Inferior parietal cortex (tissue), 1 donor: ENCODE results near the gene TGFB1I1.
"Not testable (repeated sequence)": the region's sequence is repeated elsewhere in the genome, so short reads cannot be mapped to it uniquely, and the experiment has no call there.

Source experiments
- DNase-seq: peaks from one replicate; pipeline ENCODE4 v3.0.0-alpha.2; 2016; ENCODE audit errors: extremely low spot score

TGFB1I1 gene

DNA sequence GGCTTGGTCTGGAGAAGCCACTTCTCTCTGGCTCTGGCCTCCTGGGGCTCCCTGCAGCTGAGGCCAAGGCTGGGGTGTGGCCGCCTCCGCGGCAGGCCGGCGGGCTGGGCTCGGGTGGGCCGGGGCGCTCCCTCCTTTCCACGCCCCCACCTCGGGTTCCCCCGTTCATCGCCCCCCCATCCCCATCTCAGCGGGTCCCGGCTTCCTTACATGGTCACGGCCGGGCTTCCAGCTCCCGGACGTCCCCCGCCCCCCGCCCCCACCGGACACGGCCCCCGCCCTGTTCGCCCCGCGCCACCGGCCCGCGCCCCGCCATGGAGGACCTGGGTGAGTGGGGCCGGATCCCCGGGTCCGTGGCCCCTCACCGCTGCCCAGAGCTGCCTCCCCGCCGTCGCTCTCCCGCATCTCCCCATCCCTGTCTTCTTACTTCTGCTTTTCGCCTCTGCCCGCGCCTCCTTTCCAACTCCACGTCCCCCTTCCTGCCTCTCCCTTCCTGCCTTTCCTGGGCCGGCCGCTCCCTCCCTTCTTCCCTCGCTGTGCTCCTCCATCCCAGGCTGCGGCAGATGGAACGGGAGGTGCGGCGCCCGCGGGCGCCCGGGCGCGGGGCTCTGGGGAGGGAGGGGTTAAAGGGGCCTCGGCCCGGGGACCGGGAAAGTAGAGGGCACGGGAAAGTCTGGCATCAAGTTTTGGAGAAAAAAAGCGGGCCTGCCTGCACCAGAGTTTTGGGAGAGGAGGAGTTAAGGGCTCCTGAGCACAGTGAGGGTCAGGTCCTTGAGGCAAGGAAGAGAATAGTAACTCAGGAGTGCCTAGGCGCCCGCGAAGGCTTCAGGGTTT lies at the start of gene TGFB1I1:
Gene TGFB1I1 (plus strand): TSS at position 278 of the 834 bp plus-strand sequence. CDS start 37 bp downstream, at position 315.
- DNase-seq = no peak

DNA sequence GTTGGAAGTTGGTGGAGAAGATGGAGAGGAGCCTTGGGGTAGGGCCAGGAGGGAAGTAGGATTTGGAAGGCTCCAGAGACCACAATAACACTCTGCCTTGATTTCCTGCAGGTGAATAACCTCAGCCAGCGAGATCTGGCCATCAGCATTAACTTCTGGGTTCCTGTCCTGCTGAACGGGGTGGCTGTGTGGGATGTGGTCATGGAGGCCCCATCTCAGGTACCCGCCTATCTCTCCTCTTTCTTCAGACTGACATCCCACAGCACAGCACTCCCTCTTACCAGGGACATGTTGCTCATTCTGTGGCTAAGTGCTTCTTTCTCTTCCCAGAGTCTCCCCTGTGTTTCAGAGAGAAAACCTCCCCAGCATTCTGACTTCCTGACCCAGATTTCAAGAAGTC lies 48.7 kb upstream of the TGFB1I1 start:
- DNase-seq = no peak

DNA sequence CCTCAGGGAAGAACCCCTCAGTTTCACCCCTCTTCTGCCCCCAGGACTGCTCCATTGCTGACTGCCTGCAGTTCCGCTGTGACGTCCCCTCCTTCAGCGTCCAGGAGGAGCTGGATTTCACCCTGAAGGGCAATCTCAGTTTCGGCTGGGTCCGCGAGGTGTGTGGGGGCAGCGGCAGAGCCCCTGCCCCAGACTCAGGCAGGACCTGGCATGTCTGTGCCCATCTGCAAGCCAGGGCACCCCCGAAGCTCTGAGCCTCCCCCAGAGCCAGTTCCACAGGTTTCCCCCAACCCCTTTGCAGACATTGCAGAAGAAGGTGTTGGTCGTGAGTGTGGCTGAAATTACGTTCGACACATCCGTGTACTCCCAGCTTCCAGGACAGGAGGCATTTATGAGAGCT lies 48.2 kb upstream of the TGFB1I1 start:
- no peak for DNase-seq

DNA sequence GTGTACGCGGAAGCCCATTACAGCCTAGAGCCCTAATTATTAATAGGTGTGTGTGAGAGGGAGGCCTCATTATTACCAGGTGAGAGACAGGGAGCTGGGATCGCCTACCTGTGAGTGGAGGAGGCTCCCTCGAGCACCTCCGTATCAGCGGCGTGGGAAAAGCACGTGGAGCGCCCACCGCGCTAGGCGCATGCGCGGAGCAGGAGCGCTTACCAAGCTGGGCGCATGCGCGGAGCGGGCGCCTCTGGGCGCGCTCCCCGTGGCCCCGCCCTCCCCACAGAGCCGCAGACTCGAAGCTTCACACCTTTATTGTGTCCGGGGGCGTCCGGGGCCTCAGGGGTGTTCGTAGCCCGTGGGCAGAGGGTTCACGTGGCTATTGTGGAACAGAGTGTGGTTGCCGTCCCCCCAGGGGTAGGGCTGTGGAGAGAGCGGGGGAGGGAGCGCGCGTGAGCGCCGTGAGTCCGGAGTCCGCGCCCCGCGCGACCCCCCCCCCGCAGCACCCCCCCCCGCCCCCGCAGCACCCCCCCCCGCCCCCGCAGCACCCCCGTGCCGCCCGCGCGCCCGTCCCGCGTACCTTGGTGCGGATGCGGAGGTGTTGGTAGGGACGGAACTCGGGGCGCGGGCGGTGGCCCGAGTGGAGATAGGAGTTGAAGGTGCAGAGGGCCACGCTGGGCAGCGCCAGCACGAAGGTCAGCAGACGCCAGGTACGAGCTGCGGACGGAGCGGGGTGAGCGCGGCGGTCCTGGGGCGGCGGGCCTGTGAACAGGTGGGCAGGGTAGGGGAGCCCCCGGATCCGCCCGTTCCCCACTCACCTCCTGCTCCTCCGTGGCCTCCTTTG lies 44.3 kb upstream of the TGFB1I1 start:
- DNase-seq = peak; percentile 63

DNA sequence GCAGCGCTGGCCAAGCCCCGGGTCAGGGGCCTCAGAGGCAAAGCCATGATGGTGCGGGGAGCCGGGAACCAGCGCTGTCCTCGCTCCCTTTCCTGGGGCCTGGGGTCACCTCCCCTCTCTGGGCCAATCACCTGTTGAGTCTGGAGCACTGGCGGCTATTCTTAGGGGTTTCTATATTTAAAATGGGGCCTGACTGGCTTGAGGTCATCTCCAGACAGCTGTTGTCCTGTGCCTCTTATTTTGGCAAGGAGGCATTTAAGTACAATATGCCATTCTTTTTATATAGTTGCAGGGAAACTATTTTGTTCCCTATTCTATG lies 43.7 kb upstream of the TGFB1I1 start, which contains the start of gene COX6A2:
Gene COX6A2 (minus strand): TSS at position 82 of the 319 bp plus-strand sequence. CDS start 35 bp downstream, at position 47.
- DNase-seq = no peak

DNA sequence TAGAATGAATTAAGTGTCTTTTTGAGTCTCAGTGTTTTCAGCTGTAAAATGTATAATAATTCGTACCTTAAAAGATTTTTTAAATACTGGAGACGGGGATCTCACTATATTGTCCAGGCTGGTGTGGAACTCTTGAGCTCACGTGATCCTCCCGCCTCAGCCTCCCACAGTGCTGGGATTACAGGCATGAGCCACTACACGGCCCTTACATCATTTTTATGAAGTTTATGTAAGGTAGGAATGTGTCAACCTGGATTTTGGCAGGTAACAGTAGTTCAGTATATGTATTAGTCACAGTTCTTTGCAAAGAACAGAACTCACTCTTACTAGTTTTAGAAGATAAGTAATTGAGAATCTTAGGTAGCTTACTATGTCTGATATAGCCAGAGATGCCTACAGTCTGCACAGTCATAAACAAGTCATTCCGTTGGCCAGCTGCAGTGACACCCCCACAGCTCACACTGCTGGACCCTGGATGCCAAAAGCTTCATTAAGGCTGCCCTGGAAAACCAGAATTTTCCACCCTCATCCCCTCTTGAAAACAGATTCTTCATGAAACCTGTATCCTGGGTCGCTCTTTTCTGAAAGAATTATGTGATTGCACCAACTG lies 43.2 kb upstream of the TGFB1I1 start:
- DNase-seq = no peak

DNA sequence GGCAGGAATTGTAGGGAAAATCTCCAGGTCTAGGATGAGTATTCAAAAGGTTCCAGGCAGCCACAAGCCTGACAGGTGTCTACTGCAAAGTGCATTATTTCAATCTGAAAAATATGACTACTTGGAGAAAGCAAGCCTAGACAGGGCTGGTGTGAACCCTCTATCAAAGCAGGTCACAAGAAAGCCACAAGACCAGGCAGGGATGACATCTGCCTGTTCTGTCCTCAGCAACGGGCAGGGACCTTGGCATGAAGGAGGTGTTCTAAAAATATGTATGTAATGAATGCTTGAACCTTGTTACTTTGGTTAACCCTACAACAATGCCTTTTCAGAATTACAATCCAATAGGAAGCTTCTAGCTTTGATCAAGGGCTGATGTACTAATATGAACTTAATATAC lies 42.6 kb upstream of the TGFB1I1 start:
- DNase-seq = no peak

DNA sequence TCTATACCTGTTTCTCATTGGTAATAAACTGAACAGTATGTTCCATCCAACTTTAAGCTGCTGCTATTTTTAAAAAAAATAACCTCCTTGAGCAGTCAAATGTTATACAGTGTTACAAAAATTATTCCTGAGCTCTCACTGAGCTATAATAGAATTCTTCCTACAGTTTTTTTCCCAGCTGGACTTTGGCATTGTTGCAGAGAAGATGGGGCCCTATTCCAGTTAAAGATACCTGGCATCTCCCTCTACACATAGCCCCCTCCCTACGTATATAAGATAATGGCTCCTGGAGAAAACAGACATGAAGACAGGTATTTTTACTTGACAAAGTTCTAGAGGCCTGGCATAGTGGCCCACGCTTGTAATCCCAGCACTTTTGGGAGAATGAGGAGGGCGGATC lies 42.2 kb upstream of the TGFB1I1 start:
- no peak for DNase-seq

DNA sequence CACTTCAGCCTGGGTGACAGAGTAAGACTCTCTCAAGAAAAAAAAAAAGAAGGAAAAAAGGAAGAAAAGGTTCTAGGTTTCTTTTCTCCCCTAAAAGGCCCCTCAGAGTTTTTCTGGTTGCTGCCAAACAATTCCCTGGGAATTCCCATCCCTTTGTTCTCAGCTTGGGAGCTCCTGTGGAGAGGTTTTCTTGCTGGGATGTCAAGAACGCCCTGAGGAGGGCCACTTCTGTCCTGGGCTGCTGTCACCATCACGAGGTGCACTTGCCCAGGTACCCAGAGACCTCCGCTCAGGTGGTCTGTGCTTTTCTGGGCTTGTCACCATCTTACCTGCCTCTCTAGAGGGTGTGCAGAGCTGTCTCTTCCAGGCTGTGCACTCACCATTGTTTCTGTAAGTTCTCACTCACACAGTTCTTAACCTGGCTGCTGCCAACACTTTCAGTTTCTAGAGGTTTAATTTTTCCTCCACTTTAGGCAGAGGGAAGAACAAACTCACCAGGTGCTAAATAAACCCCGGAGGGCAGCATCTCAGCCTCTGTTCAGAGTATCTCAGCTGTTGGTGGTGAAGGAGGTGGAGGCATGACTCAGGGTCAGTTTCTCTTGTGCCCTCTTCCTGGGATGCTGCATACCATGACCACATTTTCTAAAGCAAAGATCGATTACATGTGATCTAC lies 41.4 kb upstream of the TGFB1I1 start:
- DNase-seq = no peak

DNA sequence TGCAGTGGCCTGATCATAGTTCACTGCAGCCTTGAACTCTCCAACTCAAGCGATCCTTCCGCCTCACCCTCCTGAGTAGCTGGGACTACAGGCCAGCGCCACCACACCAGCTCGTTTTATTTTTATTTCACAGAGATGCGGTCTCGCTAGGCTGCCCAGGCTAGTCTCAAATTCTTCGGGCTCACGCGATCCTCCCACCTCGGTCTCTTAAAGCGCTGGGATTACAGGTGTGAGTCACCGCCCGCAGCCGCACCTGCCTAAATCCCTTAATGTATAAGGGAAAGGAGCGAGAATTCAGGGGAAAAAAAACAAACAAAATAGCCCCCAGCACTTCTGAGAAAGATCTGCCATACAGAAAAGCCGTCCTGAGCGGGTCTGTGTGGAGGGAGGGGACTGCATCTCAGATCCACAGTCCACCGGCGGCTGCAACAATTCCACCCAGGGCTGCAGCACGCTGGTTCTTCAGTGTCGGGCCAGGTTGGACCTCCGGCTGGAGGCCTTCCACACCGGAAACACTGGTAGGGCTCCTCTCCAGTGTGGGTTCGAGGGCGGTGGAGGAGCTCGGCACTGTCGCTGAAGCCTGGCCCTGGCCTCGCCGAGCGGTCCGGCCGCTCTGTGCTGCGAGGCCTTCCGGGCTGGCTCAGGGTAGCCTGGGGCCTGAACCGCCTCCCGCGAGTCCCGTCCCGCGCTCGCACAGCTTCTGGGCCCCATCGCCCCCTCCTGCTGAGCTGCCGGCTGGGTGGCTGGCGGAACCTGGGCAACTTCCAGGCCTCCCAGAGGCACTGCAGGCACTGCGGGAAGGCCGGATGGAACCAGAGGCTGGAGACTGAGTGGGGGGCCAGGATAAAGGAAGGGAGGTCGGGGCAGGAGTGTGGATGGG lies 36.4 kb upstream of the TGFB1I1 start:
- no peak for DNase-seq

DNA sequence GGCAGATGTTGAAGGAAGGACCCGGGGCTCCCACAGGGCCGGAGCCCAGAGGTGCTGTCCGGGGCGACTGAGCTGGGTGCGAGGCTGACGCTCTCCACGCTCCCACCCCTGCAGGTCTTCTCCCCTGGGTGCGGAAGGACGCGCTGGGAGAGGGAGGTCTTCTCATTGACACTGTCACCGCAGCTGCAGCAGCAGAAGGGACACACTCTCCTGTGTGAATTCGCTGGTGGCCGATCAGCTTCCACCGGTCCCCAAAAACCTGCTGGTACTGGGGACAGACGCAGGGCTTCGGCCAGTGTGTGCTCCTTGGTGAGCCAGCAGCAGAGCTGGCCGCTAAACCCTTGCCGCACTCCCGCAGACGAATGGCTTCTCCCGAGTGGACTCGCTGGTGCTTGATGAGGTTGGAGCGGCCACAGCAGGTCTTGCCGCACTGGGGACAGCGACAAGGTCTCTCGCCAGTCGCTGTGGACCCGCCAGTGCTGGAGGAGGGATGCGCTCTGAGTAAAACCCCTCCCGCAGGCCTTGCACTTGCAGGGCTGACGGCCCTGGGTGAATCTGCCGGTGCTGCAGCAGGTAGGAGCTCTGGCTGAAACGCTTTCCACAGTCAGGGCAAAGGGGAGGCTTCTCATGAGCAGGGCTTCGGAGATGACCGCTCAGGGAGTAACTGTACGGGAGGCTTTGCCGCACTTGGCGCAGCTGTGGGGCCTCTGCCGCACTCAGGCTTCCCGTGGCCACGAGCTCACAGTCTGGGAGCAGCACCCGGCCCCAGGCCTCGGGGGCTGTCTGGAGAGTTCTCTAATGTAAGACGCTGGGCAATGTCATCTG lies 35.5 kb upstream of the TGFB1I1 start:
- no peak for DNase-seq

DNA sequence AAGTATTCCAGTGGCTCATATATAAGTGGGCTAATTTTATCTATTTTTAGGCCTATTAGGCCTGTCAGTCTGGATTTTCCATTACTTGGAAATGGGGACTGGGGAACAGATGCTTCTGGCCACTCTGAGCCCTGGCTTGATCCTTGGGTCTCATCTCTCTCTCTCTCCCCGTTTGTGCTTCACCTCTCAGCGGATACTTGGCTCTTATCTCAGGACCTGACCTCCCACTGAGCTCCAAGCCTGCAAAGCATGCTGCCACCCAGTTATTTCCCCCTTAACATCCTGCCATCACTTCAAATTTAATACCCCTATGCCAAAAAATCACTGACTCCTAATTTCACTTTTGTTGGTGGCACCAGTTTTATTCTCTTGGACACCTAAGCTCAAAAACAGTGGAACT lies 33.5 kb upstream of the TGFB1I1 start:
- DNase-seq = no peak

DNA sequence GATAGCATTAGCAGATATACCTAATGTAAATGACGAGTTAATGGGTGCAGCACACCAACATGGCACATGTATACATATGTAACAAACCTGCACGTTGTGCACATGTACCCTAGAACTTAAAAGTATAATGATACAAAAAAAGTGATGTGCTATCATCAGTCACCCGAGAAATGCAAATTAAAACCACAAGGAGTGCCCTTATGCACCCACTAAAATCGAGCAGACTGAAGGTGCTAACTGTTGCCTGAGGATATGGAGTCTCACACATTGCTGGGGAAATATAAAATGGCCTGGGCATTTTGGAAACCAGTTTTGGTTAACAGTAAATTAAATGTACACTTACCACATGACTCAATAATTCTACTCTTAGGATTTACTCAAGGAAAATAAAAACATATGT lies 32.9 kb upstream of the TGFB1I1 start:
- not testable (repeated sequence) for DNase-seq

DNA sequence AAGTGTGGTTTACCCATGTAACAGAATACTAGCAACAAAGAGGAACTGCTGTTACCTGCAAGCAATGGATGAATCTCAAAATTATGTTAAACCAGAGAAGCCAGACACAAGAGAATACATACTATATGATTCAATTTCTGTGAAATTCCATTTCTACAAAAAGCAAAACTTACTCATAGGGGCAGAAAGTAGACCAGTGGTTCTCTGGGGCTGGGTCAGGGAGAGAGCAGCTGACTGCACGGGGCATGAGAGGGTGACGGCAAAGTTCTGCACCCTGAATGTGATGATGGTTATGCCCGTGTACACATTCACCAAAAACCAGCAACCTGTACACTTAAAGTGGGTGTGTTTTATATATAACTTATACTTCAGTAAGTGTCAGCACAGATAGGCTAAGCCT lies 32.4 kb upstream of the TGFB1I1 start:
- DNase-seq = no peak

DNA sequence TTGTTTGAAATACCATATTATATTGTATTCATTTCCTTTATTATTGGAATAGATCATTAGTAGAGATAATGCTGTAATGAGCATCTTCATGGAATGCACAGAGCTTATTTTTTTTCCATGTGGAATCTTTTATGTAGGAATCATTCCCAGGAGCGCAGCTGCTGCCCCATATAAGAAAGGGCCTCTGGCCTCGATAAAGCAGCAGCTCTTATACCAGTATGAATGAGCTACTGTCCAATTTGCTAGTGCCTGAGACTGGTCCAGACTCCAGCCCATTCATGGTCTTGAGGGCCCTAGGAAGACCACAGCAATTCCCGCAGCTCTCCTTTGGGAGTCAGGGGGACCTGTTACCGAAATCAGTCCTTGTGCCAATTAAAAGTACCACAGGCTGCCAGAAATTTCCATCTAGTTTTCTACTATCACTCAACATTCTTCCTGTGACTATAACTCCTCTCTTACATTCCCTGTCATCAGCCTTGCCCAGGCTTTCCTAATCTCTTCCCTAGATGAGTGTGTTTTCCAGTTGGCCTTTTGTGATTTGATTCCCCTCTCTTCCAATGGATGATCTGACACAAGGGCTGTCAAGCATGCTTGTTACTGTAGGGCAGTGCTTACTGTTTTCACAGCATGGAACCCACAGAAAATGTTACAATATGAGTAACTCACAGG lies 31.3 kb upstream of the TGFB1I1 start:
- DNase-seq = no peak

DNA sequence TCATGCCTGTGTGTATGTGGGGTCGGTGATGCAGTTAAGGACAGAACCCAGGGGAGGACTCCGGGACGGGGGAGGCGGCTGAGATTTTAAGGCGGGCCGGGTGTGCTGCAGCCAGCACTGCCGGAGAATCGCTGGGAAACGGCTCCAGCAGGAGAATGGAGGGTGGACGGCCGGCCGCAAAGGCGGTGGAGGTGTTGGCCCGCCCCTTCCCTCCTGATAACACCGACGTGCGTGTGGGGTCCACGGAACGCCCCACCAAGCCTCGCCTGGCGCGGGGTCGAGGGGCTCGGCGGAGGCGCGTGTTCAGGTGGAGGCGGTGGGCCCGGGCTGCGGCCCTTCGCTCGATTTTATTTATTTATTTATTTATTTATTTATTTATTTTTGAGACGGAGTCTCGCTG lies 30.0 kb upstream of the TGFB1I1 start:
- no peak for DNase-seq

DNA sequence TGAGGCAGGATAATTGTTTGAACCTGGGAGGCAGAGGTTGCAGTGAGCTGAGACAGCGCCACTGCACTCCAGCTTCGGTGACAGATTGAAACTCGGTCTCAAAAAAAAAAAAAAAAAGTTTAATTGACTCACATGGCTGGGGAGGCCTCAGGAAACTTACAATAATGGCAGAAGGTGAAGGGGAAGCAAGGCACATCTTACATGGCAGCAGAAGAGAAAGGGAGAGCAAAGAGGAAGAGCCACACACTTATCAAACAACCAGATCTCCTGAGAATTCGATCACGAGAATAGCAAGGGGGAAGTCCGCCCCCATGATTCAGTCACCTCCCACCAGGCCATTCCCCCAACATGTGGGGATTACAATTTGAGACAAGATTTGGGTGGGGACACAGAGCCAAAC lies 26.0 kb upstream of the TGFB1I1 start:
- DNase-seq = not testable (repeated sequence)

DNA sequence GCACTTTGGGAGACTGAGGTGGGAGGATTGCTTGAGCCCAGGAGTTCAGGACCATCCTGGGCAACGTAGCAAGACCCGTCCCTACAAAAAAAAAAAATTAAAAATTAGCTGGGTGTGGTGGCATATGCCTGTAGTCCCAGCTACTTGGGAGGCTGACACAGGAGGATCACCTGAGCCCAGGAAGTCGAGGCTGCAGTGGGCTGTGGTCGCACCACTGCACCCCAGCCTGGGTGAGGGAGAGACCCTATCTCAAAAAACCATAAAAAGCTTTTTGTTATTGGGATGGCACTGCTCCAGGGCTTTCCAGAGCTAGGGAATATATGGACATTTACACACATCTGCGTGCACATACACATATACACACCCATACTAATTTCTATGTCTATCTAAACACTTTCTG lies 20.8 kb upstream of the TGFB1I1 start:
- DNase-seq = no peak

DNA sequence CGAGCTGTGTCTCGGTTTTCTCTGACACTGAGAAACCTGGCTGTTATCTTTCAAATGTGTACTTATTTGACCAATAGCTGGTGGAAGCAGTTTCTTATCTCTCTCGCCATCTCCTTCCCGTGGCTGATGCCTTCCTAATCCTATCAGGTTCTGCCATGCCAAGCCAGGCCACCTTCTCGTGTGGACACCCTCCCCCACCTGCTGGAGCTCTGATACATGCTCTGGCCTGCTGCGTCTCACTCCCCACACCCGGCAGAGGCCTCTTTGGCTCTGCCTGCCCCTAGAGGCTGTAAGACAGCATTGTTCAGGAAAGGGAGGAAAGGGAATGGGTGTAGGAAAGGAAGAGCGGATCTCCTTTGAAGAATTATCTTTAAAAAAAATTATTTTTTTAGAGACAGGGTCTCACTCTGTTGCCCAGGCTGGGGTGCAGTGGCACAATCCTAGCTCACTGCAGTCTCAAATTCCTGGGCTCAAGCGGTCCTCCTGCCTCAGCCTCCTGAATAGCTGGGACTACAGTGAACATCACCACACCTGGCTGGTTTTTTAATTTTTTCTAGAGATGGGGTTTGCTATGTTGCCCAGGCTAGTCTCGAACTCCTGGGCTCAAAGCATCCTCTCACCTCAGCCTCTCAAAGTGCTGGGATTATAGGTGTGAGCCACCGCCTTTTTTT lies 20.1 kb upstream of the TGFB1I1 start:
- DNase-seq = no peak
